ENCODE results near the gene CNST. TPM values are rescaled to one million over a fixed set of nuclear protein-coding genes. Genes with fewer than 3 reads are reported as not detected.

CNST gene
- total and polyA plus RNA-seq, 8 donors = 3.6 to 12.9 (median 8.9) TPM

DNA sequence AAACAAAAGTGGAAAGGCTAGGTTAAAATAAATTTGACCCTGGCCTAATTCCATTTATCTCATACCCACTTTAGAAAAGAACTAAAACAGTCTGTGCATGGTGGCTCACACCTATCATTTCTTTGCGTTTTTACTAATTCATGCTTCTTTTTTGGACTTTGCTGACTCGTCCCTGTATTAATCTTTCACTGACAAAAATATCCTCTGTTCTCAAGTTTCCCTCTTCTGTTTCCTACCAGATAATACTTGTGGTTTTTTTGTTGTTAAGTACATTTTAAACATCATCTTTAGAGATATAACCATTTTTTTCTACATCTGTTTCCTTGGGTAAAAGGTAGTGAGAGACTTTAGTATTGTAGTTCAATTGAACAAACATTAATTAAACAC lies 11.5 kb downstream of the CNST start:
- DNase-seq (no peak), FAIRE-seq (no peak), ATAC-seq (no peak)
- Histone ChIP-seq H3K27ac (no peak overlapping the region), H3K9me3 (no peaks in the 10 kb centered on the region), H3K4me3 (no peak overlapping the region), H3K36me3 (no peaks in the 10 kb centered on the region), H3K4me1 (peaks cover 5 to 11% (median 8%) of the 10 kb centered on the region in 3 donors), H3K27me3 (no peaks in the 10 kb centered on the region)
- intact Hi-C loops (cut with DNase I) = no loop called here
- WGBS, 2 donors = 60 to 71% methylated on average over 2 of the region's 2 CpGs
- TF ChIP-seq, protein P1, sequence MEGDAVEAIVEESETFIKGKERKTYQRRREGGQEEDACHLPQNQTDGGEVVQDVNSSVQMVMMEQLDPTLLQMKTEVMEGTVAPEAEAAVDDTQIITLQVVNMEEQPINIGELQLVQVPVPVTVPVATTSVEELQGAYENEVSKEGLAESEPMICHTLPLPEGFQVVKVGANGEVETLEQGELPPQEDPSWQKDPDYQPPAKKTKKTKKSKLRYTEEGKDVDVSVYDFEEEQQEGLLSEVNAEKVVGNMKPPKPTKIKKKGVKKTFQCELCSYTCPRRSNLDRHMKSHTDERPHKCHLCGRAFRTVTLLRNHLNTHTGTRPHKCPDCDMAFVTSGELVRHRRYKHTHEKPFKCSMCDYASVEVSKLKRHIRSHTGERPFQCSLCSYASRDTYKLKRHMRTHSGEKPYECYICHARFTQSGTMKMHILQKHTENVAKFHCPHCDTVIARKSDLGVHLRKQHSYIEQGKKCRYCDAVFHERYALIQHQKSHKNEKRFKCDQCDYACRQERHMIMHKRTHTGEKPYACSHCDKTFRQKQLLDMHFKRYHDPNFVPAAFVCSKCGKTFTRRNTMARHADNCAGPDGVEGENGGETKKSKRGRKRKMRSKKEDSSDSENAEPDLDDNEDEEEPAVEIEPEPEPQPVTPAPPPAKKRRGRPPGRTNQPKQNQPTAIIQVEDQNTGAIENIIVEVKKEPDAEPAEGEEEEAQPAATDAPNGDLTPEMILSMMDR (IDR thresholded peaks at IDR 0.05) = no peak

DNA sequence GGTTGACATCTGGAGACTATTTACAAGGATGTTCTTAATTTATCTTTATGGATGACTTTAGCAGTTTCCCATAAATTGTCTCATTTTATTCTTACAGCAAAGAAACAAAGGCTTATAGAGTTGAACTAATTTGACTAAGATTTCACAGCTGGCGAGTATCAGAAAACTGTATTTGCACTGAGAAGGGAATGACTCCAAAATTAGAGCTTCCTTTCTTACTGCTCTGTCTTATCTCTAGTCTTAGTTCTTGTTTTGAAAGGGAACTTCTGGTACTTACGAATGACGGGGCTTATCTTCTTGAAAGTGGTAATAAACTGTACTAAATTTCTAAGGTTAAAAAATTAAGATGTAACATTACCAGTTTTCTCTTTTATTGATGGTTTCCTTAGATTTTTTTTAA lies 13.6 kb downstream of the CNST start:
- Histone ChIP-seq H3K4me3 (no peak overlapping the region), H3K4me1 (peaks cover 26 to 32% (median 26%) of the 10 kb centered on the region in 3 donors), H3K36me3 (no peaks in the 10 kb centered on the region), H3K27me3 (no peaks in the 10 kb centered on the region), H3K27ac (no peak overlapping the region), H3K9me3 (no peaks in the 10 kb centered on the region)
- WGBS, 2 donors = 29 to 35% methylated on average over 3 of the region's 3 CpGs
- DNase-seq (no peak), FAIRE-seq (peak; percentile 64), ATAC-seq (no peak)
- TF ChIP-seq, protein P1 (IDR thresholded peaks at IDR 0.05) = no peak
- intact Hi-C loops (cut with DNase I) = no loop called here

DNA sequence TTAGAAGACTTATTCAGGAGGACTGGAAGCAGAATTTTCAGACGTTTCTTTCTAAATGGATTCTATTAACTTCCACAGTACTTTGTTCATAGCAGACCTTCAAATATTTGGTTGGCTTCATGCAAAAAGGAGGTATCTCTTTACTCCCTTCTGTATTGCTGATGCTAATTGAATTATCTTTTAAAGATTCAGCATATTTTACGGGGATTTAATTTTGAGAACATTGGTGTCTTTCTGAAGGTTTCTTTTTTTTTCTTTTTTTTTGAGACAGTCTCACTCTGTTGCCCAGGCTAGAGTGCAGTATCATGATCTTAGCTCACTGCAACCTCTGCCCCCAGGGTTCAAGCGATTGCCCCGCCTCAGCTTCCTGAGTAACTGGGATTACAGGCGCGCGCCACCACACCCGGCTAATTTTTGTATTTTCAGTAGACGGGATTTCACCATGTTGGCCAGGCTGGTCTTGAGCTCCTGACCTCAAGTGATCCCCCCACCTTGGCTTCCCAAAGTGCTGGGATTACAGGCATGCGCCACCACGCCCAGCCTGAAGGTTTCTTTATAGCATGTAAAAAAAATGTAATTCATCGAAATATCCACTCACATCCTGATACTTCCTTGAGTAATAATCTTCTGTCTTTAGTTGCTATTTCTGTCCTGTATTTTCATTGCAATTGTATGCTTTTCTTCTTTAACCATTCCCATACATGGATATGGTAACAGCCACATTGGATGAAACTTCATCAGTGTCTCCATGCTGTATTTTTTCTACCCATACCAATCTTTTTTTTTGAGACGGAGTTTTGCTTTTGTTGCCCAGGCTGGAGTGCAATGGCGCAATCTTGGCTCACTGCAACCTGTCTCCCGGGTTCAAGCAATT lies 14.5 kb downstream of the CNST start:
- H3K27me3 ChIP-seq = no peaks in the 10 kb centered on the region
- no peak overlapping the region for H3K27ac ChIP-seq
- FAIRE-seq (no peak), DNase-seq (no peak), ATAC-seq (no peak)
- H3K36me3 ChIP-seq = no peaks in the 10 kb centered on the region
- peaks cover 29 to 32% (median 29%) of the 10 kb centered on the region in 3 donors for H3K4me1 ChIP-seq
- 91 to 92% methylated on average over 15 of the region's 15 CpGs for WGBS, 2 donors
- intact Hi-C loops (cut with DNase I) = no loop called here
- H3K4me3 ChIP-seq = no peak overlapping the region
- TF ChIP-seq, protein P1 (IDR thresholded peaks at IDR 0.05) = no peak
- no peaks in the 10 kb centered on the region for H3K9me3 ChIP-seq

DNA sequence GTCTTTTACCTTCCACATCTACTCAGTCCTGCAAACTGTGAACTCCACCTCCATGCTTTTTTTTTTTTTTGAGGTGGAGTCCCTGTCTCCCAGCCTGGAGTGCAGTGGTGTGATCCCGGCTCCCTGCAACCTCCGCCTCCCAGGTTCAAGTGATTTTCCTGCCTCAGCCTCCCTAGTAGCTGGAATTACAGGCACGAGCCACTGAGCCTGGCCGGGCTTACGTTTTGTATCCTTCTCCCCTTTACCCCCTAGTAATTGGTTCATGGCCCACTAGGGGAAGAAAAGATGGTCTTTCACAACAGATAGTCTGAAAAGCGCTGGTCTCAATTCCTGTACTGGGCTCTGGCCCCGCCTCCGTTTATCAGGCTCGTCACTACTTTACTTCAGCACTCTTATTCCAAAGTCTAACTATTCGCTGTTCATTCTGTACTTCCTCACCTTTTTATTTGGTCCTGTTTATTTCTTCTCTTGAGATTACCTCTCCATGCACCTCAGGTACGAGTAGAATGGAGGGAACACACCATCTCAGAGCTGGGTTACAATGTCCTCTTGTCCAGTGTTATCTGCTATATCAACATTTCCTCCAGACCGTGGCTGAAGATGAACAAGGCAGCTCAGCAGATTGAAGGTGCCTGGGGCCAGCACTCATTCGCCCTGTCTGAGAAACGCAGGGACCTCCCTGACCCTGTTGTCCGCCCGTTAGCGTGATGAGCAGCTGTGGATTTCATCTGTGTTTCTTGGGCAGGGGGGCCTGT lies 16.2 kb downstream of the CNST start:
- intact Hi-C loops (cut with DNase I) = no loop called here
- WGBS, 2 donors = 53 to 61% methylated on average over 17 of the region's 17 CpGs
- Histone ChIP-seq H3K36me3 (no peaks in the 10 kb centered on the region), H3K4me3 (no peak overlapping the region), H3K27me3 (no peaks in the 10 kb centered on the region), H3K4me1 (peaks cover 29 to 32% (median 29%) of the 10 kb centered on the region in 3 donors), H3K27ac (peak overlapping the region; percentile 18 to 75 (median 64)), H3K9me3 (no peaks in the 10 kb centered on the region)
- ATAC-seq = peak in 3 of 4 donors; percentile 5 to 44 (median 39)
- TF ChIP-seq, protein P1 (IDR thresholded peaks at IDR 0.05) = no peak
- no peak for FAIRE-seq
- no peak for DNase-seq

Data from pancreas (tissue), 10 donors.